GM19452 (cell line): ENCODE data around the gene ATXN7L1.

Source experiments
- ATAC-seq: cut with Tn5 transposase; IDR thresholded peaks from one replicate; pipeline ENCODE4 v1.9.1; 2021; ENCODE audit not compliant: unreplicated experiment

ATXN7L1 gene

DNA sequence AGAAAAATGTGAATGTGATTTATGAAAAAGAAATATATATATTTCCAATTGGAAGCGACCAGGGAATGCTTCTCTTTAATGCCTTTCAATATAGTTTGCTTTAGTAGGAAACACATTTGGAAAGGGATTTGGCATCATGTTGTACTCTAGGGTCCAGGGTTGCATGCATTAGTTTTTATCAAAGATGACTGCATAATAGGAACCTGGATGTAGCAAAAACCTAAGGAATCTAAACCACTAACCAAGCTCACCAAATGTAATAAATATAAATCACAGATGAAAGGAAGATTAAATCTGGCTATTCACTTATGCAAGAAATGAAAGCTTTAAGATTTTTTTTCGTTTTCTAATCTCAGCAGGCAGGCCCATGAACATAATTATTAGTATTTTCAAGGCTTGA lies 120.0 kb downstream of the ATXN7L1 start:
- no peak for ATAC-seq

DNA sequence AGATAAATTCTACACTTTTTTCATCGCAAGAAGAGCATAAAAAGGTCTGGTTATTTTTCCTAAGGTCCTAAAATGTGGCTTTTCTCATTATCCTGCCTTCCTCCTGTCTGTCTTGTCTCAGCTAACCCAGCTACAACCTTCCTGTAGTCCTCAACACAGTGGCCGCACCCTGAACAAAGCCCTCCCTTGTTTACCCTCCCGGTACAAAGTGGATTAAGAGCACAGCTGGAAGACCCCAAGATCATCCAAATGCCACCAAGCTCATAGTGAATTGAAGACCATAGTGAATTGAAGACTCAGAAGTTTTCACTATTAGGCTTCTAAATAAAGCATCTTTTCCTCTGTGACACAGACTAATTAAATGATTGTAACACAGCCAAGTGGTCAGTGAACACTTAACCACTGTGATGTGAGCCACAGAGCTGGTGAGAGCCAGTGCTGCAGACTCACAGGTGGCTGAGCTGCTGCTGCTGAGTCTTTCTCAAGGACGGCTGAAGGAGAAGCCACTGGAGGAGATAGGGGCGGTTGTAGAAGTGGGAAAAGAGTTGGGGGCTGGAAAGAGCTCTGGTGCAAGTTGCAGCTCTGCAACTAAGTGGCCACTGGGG lies 123.6 kb downstream of the ATXN7L1 start:
- no peak for ATAC-seq

DNA sequence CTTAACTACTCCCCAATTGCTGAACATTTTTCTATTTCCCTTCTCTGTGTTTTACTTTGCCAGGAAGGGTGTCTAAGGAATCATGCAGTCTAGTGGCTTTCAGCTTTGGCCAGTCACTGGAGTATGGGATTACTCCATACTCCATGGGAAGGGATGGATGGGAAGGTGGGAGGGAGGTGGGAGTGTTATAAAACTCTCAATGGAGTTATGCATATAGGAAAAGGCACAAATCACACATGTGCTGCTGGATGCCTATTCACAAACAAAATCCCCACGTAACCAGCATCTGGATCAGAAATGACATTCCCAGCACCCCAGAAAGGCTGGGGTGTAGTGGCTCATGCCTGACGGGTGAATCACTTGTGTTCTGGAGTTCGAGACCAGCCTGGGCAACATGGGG lies 125.3 kb downstream of the ATXN7L1 start:
- ATAC-seq = no peak

DNA sequence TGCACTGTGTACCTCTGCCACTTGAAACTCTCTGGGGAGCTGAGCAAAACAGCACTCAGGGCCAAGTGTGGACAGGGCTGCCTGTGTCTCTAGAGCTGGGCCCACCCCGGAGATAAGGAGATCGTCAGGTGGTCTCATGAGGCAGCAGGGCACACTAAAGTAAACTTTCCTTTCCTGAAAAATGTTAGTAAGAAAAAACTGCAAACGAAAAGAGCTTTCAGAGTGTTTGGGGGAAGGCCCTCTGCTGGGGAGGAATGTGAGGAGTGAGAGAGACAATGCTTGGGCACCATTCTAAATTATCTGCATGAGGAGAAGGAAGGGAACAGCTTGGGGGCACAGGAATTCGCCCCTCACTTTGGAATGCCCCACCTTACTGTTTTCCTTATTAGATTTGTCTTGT lies 127.7 kb downstream of the ATXN7L1 start:
- ATAC-seq = no peak

DNA sequence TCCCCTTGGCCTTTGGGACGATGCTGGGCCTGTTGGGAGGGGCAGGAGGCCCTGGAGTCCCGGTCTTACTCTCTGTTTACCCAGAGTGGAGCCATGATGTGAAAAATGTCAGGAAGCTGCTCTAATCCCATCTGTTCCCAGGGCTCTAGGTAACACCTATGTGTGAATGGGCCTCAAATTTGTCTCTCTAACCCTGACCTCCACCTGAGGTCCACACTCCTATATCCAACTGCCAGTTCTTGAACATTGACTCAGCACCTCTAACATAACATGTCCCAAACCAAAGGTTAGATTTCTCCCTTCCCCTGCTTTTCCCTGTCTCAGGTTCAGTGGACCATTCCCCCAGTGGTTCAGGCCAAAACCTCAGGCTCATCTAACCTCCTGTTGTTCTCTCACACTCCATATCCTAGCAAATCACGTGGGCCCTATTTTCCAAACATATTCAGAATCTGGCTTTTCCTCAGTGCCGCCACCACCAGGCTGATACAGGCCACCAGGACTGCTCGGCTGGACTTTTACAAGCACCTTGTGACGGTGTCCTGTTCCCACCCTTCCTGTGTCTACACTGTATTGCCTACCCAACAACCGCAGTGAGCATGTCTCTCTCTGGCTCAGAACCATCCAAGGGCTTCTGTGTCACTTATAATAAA lies 130.6 kb downstream of the ATXN7L1 start:
- ATAC-seq = no peak

DNA sequence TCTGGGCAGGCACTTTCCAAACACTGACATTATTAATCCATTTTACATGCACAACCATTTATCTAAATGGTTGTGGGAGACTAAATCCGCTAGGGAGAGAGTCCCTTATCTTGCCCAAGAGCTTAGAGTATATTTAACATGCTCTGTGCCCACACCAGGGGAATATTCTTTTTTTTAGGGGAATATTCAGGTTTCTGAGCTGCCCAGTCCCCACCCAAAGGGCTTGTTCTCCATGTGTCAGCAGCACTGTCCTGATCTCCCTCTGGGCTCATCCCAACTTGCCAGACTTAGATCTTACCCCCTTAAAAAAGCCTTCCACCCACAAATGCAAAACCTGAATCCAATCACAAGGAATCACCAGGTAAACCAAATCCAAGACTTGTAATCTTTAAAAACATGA lies 132.1 kb downstream of the ATXN7L1 start:
- no peak for ATAC-seq

DNA sequence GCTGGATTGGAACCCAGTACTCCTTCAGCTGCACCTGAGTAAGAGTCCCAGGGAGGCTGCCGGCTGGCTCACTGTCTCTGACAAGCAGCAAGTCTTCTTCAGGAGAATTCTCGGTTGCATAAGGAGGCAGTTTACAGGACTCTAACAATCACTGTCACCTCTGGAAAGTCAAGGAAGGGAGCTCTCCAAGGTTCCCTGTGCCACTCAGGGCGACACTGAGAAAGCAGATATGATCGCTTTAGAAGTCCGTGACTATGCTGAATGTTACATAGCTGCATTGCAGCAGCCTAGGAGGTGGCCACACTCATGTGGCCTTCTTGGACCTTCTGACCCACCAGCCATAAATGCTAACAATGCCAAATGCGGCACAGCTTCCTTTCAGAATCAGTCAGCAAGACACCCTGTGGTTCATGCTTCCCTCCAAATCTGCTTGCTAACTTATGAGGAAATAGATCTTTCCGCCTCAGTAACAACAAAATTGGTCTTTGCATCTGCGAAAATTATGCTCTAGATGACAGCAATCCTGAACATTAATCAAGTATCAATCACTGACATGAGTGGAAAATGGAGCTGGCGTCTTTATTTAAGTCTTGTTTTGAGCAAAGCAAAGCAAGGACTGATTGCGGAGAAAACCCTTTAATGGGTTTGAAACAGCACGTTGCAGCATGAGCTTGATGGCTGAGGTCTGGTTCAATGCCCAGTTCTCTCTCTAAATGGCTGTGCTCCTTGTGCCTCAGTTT lies 132.9 kb downstream of the ATXN7L1 start:
- ATAC-seq = no peak

DNA sequence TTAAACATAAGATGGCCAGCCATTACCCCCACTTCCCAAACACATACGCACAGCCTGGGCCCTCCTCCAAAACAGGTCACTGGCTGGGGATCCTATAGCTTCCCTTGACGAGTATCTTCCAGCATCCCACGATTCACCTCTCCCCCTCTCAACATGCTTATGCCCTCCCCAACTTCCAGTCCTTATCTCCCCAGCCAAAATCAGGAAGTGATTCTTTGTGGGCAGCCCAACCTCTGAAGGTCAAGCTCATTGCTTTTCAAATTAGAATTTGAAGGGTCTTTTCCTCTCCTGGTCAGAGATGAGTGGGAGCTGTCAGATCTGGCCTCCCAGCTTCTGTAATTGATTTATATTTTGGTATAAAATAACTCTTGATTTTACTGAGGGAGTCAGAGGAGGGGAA lies 133.6 kb downstream of the ATXN7L1 start:
- no peak for ATAC-seq

DNA sequence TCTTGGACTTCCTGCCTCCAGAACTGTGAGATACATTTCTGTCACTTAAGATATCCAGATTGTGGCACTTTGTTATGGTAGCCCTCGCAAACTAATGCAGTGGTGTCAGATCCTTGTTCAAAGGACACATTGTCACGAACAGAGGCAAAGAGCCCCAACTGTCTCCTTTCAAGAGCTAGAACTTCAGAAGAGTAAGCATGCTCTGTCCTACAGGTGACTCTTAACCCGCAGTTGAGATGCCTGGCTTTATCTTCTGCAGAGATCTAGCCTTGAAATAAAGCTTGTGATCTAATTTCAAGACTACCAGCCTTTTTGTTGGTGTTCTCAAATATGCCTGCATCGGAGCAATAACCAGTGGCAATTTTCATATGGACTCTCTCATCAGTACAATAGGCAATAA lies 134.4 kb downstream of the ATXN7L1 start:
- no peak for ATAC-seq

DNA sequence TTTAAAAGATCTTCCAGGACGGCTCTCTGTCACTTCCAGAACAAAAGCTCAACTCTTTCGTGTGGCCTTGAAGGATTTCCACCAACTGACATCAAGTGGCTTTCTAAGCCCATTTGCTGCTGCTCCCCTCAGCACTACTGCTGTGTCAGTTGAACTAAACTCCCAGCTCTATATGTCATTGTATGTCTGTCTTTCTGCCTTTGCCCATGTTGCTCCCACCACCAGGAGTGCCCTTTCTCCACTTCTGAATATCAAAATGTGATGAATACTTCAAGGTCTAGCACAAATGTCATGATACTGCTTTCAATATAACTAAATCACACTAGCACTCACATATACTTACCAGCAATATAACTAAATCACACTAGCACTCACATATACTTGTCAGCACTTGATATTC lies 138.3 kb downstream of the ATXN7L1 start:
- no peak for ATAC-seq

DNA sequence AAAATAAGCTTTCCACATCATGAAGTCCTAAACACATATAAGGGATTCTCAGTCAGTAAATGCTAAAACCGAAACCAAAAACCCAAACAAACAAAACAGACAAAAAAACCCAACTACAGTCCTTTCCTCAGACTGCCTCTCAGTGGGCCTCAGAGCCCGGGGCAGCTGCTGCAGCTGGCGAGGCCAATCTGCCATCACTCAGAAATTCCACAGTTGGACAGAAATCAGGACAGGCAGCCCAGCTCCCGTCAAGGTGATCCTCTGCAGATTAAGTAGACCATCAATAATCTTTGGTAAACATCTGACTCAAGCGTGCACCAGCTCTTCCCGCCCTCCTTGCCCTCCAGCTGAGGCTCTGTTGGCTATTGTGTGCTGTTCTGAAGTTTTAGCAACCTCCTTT lies 142.2 kb downstream of the ATXN7L1 start:
- ATAC-seq = no peak

DNA sequence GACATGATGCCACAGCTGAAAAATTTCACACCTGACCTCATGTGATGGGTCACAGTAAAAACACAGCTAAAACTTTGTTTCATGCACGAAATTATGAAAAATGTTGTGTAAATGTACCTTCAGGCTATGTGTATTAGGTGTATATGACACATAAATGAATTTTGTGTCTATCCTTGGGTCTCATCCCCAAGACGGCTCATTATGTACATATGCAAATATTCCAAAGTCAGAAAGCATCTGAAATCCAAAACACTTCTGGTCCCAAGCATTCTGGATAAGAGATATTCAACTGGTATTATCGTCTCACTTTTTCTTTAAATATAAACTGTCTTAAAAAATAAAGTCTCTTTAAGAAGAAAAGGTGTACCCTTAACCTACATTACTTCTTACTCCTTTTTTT lies 145.4 kb downstream of the ATXN7L1 start:
- ATAC-seq = no peak

DNA sequence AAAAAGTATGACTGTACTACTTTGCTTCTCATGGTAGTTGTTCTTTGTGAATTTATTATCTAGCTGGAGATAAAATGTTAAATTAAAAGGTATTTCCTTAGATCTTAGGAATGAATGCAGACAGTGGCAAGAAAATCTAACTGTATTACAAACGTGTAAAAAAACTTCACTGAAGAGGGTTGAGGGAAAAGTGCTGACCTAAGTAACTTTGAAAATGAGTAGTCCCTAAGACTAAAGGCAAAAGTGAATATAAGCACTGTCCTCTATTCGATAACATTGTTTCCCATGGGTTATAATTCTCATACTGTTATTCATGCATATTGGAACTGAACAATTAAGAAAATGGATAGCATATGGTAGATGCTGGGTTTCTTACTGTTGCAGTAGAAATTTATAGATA lies 148.4 kb downstream of the ATXN7L1 start:
- no peak for ATAC-seq

DNA sequence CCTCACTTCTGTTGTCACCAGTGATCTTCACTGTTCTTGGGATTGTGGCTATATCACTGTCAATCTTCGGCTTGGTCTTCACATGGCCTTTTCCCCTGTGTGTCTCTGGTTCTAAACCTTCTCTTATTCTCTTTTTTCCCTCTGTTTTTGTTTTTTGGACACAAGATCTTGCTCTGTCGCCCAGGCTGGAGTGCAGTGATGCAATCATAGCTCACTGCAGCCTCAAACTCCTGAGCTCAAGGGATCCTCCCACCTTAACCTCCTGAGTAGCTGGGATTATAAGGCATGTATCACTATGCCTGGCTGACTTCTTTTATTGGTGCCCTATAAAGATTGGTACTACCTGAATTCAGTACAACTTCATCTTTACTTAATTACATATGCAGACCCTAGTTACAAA lies 151.7 kb downstream of the ATXN7L1 start:
- ATAC-seq = no peak

DNA sequence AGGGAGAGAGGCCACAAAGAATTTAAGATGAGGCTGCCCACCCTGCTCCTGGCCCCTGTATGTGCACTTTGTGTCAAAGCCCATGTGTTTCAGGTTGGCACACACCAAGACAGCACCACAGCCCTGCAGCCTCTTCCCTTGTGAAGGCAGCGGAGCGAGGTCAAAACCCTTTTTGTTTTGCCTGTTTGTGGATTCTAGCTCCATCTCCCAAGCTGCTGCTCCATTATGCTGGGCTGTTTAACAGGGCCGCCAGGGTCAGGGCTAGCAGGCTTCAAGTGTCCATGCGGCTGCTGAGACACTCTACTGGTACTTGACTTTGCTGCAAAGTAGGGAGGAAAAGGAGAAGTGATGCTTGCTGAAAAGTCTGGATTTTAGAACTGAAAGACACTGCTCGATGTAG lies 152.8 kb downstream of the ATXN7L1 start:
- ATAC-seq = no peak

DNA sequence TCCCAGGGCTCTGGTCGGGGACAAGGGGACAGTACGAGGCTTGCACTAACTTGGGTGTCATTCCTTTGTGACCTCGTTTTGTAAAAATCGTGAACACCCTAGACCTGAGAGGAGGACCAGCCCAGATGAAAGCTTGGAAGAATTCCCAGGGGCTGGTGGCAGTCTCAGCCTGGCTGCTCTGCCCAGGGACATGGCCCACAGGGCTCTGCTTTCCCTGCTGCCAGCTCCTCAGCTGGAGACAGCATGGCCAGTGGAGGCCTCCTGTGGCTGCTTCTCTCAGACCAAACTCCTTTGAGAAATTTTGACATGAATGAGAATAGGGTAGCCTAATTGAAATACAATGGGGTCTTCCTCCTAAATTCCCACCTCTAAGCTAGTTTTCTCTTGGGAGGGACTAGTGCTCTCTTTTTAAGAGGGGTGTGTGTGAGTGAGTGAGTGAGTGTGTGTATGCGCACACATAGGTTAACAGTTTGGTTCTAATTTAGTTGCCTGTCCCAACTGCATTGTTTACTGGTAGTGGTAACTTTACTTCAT lies 154.8 kb downstream of the ATXN7L1 start:
- no peak for ATAC-seq

DNA sequence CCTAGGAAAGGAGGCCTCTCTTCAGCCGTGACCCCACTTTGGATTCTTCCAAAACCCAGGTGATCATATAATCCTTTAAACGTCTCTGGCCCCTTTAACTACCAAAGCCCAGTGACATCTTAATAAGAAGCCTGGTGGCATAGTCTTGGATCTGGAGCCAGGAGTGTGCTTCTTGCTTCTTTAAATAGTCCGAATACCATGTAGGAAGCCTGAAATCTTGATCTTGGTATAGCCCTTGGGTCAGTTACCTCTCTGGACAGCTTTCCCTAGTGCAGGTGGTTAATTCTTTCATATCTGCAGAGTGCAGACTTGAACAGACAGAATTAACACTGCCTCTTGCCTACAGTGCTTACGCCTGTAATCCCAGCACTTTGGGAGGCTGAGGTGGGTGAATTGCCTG lies 156.5 kb downstream of the ATXN7L1 start:
- no peak for ATAC-seq

DNA sequence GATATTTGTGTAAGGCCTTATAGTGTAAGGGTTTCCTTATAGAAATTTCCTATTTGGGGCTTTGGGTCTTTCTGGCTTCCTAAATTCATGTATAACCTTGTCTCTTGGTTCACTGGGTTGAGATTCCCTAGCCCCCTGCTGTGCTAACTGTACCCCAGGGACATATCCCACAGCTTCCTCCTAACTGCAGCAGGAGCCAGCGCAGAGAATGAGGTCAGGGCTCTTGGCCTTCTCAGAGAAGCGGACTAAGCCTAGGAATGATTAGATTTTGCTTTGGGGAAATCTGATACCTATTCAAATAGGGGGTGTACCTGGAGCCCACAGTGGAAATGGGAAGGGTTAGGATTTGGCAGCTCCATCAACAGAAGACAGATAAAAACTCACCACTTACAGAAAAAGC lies 157.0 kb downstream of the ATXN7L1 start:
- ATAC-seq = no peak

DNA sequence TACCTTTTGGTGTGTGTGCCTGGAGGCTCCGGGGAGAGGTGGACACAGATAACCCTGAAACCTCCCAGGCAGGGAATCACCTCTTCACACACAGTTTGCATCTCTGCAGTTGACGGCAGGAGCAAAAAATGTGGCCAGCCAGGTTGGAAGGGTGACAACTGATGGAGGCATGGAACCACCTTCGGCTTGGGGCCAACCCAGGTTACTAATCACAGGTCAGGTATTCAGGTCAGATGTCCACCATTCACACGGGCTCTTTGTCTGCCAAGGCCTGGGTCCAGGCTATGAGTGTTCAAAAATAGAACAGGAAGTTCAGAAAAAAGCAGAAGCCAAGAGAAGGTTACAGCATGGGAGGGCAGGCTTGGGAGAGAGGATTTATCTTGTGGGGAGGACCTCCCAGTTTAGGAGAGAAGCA lies 157.9 kb downstream of the ATXN7L1 start:
- no peak for ATAC-seq

DNA sequence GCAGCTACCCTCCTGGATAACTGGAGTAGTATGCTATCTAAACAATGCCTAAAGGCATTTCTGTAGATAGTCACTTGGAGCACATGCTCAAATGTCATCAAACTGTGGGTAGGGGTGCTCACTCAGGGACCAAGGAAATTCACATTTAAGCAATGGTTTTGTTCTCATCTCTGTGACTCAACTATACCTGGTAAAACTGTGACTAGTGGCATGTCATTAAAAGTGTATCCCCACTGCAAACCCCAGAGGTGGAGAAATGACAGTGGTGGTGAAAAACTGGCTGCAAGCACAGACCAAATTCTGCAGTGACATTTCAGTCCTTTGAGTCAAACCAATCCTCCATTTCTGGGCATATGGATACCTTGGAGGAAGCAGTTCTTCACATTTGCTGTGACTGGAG lies 160.9 kb downstream of the ATXN7L1 start:
- ATAC-seq = no peak

DNA sequence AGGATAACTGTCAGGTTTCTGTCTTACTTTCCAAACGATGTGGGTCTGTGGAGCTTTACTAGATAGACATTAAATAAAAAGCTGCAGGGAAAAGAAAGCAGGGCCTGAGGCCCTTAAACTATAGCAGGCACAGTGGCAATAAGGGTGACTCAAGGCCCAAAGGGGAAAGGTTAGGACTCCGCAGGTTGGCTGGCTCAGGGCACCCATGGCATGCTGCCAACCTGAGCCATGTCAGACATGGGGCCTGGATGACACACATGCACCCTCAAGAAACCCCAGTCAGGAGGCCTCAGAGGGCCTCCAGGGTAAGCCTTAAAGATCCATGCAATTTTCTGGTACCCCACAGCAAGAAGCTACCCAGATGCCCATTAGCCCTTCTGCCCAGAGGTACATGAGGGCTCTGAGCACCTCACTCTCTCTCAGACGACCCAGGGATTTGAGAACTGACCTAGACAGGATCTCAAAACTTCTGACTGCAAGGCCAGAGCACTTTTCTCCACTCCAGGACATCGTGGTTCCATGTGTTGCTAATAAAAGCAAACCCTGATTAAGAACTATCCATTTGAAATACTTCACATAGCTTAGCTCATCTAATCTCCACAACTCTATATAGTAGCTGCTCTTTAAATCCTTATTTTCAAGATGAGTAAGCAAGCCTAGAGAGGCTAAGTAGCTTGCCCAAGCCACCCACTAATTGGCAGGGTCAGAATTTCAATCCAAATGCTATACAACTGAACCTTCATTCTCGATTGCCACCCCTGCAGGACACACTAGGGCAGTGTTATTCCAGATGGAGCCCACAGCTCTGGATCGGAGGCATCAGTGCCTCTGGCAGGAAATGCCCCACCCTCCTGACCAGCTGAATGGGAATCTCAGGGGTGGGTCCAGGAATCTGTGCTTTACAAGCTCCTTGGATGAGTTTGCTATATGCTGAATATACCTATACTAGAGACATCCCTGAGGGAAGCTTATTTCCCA lies 162.6 kb downstream of the ATXN7L1 start:
- no peak for ATAC-seq
